Measurements from ENCODE around the gene ENPP6.

GRCh38 chr4:184248216-184248615 is 30.5 kb upstream of the ENPP6 start:
- TF ChIP-seq, protein P1, sequence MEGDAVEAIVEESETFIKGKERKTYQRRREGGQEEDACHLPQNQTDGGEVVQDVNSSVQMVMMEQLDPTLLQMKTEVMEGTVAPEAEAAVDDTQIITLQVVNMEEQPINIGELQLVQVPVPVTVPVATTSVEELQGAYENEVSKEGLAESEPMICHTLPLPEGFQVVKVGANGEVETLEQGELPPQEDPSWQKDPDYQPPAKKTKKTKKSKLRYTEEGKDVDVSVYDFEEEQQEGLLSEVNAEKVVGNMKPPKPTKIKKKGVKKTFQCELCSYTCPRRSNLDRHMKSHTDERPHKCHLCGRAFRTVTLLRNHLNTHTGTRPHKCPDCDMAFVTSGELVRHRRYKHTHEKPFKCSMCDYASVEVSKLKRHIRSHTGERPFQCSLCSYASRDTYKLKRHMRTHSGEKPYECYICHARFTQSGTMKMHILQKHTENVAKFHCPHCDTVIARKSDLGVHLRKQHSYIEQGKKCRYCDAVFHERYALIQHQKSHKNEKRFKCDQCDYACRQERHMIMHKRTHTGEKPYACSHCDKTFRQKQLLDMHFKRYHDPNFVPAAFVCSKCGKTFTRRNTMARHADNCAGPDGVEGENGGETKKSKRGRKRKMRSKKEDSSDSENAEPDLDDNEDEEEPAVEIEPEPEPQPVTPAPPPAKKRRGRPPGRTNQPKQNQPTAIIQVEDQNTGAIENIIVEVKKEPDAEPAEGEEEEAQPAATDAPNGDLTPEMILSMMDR (IDR thresholded peaks at IDR 0.05), result no peak
- no peak for TF ChIP-seq EZH2 (IDR thresholded peaks at IDR 0.05; ENCODE audit: borderline replicate concordance, insufficient read depth, low read depth, low read length, poor library complexity, severe bottlenecking)
